Parathyroid adenoma (tissue), 2 donors: ENCODE results near the gene ASXL2.

Experiments
- H2AFZ ChIP-seq: fragments of 300-600 bp; sonication (generic); one replicate; pipeline ENCODE4 v1.7.0; 2017; ENCODE audit warnings: antibody characterized with exemption, mild to moderate bottlenecking
- H3K27ac ChIP-seq: fragments of 300-600 bp; sonication (generic); one replicate; pipeline ENCODE4 v1.7.0; 2017
- H3K27me3 ChIP-seq: fragments of 300-600 bp; sonication (generic); one replicate; pipeline ENCODE4 v1.7.0; 2017; ENCODE audit warnings: low read length; ENCODE audit not compliant: control insufficient read depth, insufficient read depth
- H3K36me3 ChIP-seq: fragments of 300-600 bp; sonication (generic); one replicate; pipeline ENCODE4 v1.7.0; 2017; ENCODE audit warnings: low read length; ENCODE audit not compliant: control insufficient read depth, insufficient read depth
- H3K4me1 ChIP-seq: fragments of 300-600 bp; sonication (generic); one replicate; pipeline ENCODE4 v1.7.0; 2017; ENCODE audit warnings: control low read depth
- H3K4me2 ChIP-seq: fragments of 300-600 bp; sonication (generic); one replicate; pipeline ENCODE4 v1.7.0; 2017; ENCODE audit warnings: low read length
- H3K4me3 ChIP-seq: fragments of 300-600 bp; sonication (generic); one replicate; pipeline ENCODE4 v1.7.0; 2017; ENCODE audit warnings: low read depth, low read length
- H3K79me2 ChIP-seq: fragments of 300-600 bp; sonication (generic); one replicate; pipeline ENCODE4 v1.7.0; 2017; ENCODE audit warnings: control low read depth
- H3K9ac ChIP-seq: fragments of 300-600 bp; sonication (generic); one replicate; pipeline ENCODE4 v1.7.0; 2017; ENCODE audit warnings: mild to moderate bottlenecking
- H3K9me3 ChIP-seq: fragments of 300-600 bp; sonication (generic); one replicate; pipeline ENCODE4 v1.7.0; 2017; ENCODE audit warnings: low read length; ENCODE audit not compliant: control insufficient read depth
- CTCF ChIP-seq: fragments of 300-600 bp; sonication (generic); IDR thresholded peaks from one replicate; pipeline ENCODE4 v1.7.0; 2017; ENCODE audit warnings: antibody characterized with exemption, mild to moderate bottlenecking
- donor health status: primary hyperparathyroidism.

ASXL2 gene

GRCh38 chr2:25891672-25892071 is 13.4 kb upstream of the ASXL2 start:
- H3K4me1 ChIP-seq: no peaks in the 10 kb centered on the region
- no peaks in the 10 kb centered on the region for H3K79me2 ChIP-seq
- no peaks in the 10 kb centered on the region for H3K36me3 ChIP-seq
- H3K4me2 ChIP-seq: no peak overlapping the region
- H3K27ac ChIP-seq: no peak overlapping the region
- no peak for TF ChIP-seq CTCF
- no peak overlapping the region for H3K9ac ChIP-seq
- H2AFZ ChIP-seq: no peak overlapping the region
- H3K4me3 ChIP-seq: no peak overlapping the region
- no peaks in the 10 kb centered on the region for H3K27me3 ChIP-seq
- no peaks in the 10 kb centered on the region for H3K9me3 ChIP-seq

DNA sequence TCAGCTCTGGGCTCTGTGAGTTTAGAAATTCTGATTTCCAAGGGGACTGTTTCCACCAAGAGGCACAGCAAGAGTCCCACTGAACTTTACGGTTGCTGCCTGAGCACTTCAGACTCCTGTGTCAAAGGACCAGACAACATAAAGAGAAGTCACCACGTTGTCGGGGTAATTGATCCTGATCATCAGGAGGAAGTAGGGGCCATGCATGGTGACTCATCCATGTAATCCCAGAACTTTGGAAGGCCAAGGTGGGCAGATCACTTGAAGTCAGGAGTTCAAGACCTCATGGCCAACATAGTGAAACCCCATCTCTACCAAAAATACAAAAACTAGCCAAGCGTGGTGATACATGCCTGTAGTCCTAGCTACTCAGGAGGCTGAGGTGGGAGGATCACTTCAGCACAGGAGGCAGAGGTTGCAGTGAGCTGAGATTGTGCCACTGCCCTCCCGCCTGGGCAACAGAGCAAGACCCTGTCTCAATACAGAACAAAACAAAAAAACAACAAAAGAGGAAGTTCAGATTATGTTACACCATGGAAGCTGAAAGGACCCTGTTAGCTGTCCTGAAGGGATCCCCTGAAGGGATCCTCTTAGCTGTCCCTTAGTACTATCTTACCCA is 9.4 kb upstream of the ASXL2 start:
- Histone ChIP-seq H3K27ac (no peak overlapping the region), H3K27me3 (no peaks in the 10 kb centered on the region), H3K9me3 (no peaks in the 10 kb centered on the region), H3K4me1 (no peaks in the 10 kb centered on the region), H2AFZ (no peak overlapping the region), H3K79me2 (no peaks in the 10 kb centered on the region), H3K9ac (no peak overlapping the region), H3K4me3 (no peak overlapping the region), H3K36me3 (no peaks in the 10 kb centered on the region), H3K4me2 (no peak overlapping the region)
- TF ChIP-seq CTCF: no peak

GRCh38 chr2:25885933-25886332 is 7.6 kb upstream of the ASXL2 start:
- no peak overlapping the region for H3K4me2 ChIP-seq
- no peak overlapping the region for H2AFZ ChIP-seq
- H3K4me1 ChIP-seq: no peaks in the 10 kb centered on the region
- H3K36me3 ChIP-seq: no peaks in the 10 kb centered on the region
- no peak overlapping the region for H3K27ac ChIP-seq
- no peaks in the 10 kb centered on the region for H3K27me3 ChIP-seq
- TF ChIP-seq CTCF: no peak
- H3K9me3 ChIP-seq: no peaks in the 10 kb centered on the region
- H3K4me3 ChIP-seq: no peak overlapping the region
- no peak overlapping the region for H3K9ac ChIP-seq
- H3K79me2 ChIP-seq: no peaks in the 10 kb centered on the region

- no peak for TF ChIP-seq CTCF
- H3K27ac ChIP-seq: no peak overlapping the region
- H3K4me3 ChIP-seq: no peak overlapping the region
- H3K27me3 ChIP-seq: no peaks in the 10 kb centered on the region
- H3K9ac ChIP-seq: no peak overlapping the region
- no peaks in the 10 kb centered on the region for H3K36me3 ChIP-seq
- H3K9me3 ChIP-seq: no peaks in the 10 kb centered on the region
- no peak overlapping the region for H2AFZ ChIP-seq
- H3K4me2 ChIP-seq: no peak overlapping the region
- H3K79me2 ChIP-seq: no peaks in the 10 kb centered on the region
- no peaks in the 10 kb centered on the region for H3K4me1 ChIP-seq
Measured at GRCh38 chr2:25881764-25882163, 3.5 kb upstream of the ASXL2 start.

DNA sequence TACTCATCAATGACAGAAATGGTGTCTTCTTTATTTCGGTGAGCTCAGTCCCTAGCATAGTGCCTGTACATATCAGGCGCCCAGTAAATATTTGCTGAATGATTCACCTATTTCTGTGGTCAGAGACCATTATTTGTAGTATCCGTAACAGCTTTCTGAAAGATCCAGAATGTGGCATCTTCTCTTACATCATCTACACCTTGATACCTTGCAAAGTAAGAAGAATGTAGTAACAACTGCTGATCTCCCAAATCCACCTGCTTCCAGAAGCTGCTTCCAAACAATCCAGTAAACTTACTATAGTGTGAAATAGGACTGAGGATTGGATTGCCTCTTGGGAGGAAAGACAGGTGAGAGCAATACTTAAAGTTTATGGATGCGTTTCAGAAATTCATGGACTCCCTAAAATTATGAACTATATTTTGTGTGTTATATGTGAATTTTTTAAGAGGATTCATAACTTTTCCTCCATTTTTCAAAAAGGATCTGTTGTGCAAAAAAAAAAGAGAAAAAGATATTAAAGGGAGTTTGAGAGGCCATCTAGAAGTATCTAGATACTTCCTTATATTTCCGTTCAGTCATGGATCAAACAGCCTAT is 945 bp upstream of the ASXL2 start:
- Histone ChIP-seq H3K9me3 (no peaks in the 10 kb centered on the region), H3K27me3 (no peaks in the 10 kb centered on the region), H3K9ac (no peak overlapping the region), H3K79me2 (peaks cover 12% of the 10 kb centered on the region), H3K27ac (peak overlapping the region; percentile 80), H3K4me3 (peak overlapping the region; percentile 53), H3K36me3 (no peaks in the 10 kb centered on the region), H3K4me2 (peak overlapping the region; percentile 75), H2AFZ (peak overlapping the region; percentile 90), H3K4me1 (no peaks in the 10 kb centered on the region)
- no peak for TF ChIP-seq CTCF
